HUDEP-2 (cell line): ENCODE data around the gene KIF26A.

Source experiments
- DNase-seq, 76 experiments: peaks; one replicate each; lab custom pipeline; 2025; ENCODE audit not compliant: unreplicated experiment in 76 of 76; lab: John Stamatoyannopoulos, UW

The KIF26A gene

DNA sequence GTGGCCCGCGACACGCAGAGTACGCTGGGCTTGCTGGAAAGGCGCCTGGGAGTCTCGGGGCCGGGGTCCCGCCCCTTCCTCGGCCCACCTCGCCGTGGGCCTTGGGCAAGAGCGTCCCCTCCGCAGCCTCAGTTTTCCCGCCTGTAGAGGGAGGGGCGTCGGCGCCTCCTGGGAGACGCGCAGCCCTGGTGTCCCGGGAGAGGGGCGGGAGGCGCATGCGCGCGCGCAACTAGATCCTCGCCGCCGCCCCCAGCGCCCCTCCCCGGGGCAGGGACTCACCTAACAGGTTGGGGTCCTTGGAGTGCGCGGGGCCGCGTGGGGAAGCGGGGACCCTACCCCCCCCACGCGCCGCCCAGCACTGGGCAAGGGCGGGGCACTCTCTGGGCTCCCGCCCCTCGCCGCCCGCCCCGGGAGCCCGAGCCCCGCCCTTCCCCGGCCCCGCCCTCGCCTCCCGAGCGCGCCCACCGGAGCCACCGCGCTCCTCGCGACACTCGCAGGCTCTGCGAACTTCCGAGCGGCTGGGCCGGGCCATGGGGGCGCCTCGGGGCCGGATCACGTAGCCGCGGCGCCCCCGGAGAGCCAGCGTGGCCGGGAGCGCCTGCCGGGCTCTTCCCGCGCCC, at the start of gene KIF26A:
TSS of gene KIF26A (plus strand) at position 490 of the 620 bp plus-strand sequence. CDS start 136 bp downstream, outside the sequence.
- peak in 60 of 76 experiments; percentile 6 to 86 (median 62) for DNase-seq

- no peak for DNase-seq
These were observed 48.2 kb upstream of the KIF26A start for GRCh38 chr14:104090071-104090748.

- DNase-seq, result no peak
These were observed 47.1 kb upstream of the KIF26A start for GRCh38 chr14:104091061-104091926.

- no peak for DNase-seq
These were observed 46.2 kb upstream of the KIF26A start for GRCh38 chr14:104091927-104092771.

DNA sequence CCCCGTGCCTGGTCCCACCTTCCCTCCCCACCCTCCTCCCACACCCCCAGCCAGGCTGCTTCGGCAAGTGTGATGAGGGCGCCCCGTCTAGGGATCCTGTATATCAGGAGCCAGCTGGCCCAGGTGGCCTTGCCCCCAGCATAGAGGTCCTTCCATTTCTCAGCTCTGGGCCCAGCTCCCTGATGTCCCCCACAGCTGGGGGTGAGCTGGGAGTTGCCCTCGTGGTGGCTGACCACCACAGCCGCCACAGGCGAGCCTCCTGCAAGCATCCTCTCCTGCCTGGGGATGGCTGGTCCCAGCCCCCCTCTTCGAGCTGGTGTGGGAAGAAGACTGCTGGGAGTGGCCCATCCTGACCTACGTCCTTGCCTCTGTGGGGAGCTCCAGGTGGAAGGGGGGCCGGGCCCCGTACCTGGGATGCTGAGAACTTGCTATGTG, 45.4 kb upstream of the KIF26A start:
- DNase-seq, result no peak

GRCh38 chr14:104093366-104094055, 44.9 kb upstream of the KIF26A start:
- DNase-seq, result peak in 31 of 76 experiments; percentile 3 to 56 (median 28)

GRCh38 chr14:104094056-104094708, 44.2 kb upstream of the KIF26A start:
- DNase-seq, result no peak

DNA sequence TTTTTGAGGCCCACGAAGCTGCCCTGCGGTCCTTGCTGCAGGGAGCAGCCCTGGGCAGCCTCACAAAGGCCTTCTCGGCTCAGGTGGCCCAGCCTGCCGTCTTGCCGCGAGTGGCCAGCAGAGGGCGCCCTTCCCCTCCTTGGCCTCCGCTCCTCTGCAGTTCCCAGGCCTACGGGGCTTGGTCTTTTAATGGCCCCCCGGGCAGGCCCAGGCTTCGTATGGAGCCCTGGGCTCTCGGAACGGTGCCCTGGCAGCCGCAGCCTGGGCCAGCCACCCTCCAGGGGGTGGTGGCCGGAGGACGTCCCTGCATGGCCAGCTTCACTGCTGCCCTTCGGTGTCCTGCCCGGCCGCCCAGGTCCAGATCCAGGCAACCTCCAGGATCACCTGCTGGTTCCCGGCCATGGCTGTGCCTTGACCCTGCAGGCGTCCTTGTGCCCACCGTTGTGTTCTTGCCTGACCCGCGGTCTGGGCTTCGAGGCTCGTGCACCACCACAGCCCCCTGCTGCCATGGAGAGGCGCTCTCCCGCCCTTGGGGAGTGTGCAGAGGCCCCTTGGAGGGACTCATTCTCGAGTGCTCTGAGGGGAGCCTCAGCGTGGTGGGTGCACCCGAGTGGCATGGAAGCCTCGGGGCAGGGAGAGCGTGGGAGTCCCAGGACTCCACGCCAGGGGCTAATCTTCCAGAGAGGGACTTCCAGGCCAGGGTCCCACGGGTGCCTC, 43.5 kb upstream of the KIF26A start:
- peak in 59 of 76 experiments; percentile 5 to 79 (median 56) for DNase-seq

DNA sequence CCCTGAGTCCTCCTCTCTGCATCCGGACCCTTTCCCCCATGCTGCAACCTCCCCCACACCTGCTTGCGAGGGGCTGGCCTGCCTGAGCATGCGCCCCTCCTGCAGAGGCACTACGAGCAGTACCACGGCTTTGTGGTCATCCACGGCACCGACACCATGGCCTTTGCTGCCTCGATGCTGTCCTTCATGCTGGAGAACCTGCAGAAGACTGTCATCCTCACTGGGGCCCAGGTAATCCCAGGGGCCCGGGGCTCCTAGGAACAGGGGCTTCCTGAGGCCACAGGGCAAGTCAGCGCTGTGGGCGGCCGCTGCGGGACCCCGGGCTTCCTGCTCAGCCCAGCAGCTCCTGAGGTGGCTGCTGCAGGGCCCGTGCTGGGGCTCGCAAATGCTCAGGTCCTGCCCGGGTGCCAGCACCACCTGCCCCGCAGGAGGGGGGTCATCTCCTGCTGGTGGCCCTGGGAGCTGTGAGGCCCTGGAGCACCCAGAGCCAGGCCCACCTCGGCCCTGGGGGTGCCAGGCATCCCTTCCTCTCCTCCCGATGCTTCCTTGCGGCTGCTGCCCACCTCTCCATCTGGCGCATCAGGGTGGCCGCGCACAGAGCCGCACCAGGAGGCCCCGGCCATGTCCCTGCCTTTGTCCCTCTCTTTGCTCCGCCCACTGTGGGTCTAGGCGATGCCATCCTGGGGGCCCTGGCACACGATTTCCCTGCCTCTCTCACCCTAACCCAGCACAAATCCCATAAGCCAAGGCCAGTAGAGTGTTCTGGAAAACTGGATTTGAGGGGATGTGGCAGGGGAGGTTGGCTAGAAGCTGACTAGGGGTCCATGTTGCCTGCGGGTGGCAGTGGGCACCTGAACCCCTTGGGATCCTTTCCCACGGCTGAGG, 42.7 kb upstream of the KIF26A start:
- no peak for DNase-seq

DNA sequence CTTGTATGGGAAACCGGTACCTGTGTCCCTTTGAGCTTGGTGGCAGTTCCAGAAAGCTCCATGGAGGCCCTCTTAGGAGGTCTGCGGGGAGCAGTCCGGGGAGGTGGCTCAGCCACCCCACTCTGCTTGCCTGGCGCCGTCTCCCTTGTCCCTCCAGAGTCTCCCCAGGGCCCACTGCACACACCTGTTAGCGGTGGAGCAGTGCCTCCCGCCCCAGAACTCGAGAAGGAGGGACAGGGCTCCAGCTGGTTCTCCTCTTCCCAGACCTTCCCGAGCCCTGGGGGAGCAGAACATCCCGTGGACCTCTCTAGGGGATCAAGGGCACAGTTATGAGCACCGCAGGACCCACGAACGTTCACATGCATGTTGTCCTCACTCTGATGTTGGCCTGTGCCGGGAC, 42.1 kb upstream of the KIF26A start:
- DNase-seq, result no peak

DNA sequence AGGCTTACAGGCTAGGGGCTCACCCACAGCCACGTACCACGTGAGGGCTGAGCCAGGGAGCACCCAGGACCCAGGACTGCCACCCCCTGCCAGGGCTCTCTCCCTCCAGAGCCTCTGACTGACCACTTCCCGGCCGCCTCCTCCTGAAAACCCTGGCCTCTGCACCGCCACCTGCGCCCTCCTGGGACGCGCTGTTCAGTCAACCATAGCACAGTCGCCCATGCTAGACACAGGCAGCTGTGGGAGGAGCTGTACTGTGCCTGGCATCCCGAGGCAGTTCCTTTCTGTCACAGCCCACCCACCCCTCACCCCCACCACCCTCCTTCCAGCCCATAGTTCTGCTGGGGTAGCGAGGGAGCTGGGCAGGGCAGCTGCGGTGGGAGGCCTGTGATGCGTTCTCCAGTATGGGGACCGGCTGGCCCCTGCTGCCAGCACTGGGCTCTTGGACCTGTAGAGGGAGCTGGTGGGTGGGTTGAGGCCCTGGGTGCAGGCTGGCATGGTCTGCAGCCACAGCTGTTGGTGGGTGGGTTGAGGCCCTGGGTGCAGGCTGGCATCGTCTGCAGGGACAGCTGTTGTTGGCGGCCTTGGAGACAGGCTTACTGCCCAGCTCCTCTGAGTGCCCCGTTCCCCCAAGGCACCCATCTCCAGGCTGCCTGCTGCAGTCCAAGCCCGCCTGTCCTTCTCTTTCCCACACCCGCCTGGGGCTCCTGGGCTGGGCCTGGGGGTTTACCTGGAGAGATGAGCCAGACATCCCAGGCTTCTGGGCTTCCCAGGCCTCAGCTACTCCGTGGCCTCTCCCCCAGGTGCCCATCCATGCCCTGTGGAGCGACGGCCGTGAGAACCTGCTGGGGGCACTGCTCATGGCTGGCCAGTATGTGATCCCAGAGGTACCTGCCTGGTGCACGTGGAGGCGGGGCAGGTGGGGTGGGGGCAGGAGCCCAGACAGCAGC, 41.4 kb upstream of the KIF26A start:
- DNase-seq, result peak in 7 of 76 experiments; percentile 4 to 27 (median 9)

GRCh38 chr14:104098272-104099095, 39.9 kb upstream of the KIF26A start:
- no peak for DNase-seq

GRCh38 chr14:104099096-104100041, 39.0 kb upstream of the KIF26A start:
- no peak for DNase-seq
